GF-D8 (cell line): ENCODE results near the gene AKAP6.

ENCODE experiments used
- DNase-seq: peaks from one replicate; lab custom pipeline; 2025; lab: John Stamatoyannopoulos, UW

The AKAP6 gene

DNA sequence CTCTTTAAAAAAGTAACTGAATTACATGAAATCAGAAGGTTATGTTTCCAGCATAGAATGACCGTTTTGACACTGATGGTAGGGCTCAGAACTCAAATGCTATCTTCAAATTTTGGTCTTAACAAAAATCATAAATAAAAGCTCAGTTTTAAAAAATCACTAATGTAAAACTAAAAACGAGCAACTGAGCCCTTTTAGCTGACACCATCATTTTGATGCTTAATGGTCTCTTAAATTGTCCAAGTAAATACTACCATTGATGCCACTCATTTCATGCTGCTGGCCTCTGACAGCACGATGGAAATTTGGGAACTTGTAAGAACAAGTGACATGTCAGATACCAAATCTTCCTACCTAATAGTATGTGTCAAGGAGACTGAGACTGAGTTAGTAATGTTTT lies 205.0 kb downstream of the AKAP6 start:
- no peak for DNase-seq

DNA sequence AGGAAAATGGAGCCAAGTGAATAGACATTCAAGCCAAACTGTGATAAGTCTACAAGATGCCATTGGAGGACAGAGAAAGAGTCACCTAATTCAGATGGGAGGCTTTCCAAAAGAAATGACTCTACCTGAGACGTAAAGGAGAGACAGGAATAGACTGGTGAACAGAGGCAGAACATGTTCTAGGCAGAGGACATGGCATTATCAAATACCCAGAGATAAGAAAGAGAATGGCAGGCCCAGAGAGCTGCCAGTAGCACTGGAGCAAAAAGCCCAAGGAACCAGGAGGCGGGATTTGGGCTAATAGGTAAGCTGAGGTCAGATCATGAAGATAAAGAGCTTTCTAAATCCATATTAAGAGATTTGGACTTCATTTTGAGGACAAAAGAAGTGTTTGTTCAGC lies 207.1 kb downstream of the AKAP6 start:
- DNase-seq = no peak

DNA sequence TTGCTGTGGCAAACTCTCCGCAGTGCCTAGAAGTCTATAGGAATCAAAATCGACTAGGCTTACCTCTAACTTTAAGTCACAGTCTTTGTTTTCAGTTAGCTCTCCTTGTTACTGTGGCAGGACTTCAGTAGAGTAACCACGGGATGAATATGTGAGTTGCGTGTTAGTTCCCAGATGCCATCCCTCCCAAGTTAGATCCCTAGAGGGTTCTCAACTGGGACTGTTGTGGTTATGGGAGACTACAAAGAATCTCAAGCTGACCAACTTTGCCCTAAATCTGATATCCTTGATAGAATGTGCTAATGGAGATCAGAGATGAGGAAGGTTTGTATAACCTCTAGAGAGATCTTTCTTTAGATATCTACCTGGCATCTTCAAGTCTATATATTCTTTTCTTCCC lies 208.1 kb downstream of the AKAP6 start:
- no peak for DNase-seq

DNA sequence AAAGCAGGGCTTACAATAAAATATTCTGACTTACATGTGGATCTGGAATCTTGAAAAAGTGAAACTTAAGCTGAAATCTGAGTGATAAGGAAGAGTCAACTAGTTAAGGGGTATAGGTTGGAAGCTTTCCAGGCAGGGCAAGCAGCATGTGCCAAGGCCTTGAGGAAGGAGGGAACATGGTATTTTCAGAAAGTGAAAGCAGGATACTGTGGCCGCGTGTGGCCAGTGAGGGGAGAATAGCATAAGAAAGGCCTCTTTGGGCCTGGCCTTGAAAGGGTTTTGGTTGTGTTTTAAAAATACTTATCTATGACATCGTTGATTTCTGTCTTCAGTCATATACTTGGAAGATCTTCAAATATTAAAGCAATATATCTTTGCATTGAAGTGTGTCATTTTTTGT lies 213.4 kb downstream of the AKAP6 start:
- no peak for DNase-seq

DNA sequence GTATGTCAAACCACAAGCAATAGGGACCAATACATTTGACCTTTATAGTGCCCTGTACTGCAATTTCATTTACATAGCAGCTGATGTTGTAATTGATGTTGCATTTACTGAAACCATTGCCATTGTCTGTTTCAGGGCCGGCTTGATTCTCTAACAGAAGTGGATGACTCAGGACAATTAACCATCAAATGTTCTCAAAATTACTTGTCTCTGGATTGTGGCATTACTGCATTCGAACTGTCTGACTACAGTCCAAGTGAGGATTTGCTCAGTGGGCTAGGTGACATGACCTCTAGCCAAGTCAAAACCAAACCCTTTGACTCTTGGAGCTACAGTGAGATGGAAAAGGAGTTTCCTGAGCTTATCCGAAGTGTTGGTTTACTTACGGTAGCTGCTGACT lies 216.0 kb downstream of the AKAP6 start:
- no peak for DNase-seq

DNA sequence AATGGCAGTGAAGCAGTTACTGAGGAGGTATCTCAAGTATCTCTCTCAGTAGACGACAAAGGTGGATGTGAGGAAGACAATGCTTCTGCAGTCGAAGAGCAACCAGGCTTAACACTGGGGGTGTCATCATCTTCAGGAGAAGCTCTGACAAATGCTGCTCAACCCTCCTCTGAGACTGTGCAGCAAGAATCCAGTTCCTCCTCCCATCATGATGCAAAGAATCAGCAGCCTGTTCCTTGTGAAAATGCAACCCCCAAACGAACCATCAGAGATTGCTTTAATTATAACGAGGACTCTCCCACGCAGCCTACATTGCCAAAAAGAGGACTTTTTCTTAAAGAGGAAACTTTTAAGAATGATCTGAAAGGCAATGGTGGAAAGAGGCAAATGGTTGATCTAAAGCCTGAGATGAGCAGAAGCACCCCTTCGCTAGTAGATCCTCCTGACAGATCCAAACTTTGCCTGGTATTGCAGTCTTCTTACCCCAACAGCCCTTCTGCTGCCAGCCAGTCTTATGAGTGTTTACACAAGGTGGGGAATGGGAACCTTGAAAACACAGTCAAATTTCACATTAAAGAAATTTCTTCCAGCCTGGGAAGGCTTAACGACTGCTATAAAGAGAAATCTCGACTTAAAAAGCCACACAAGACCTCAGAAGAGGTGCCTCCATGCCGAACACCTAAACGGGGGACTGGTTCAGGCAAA lies 216.6 kb downstream of the AKAP6 start:
- no peak for DNase-seq

DNA sequence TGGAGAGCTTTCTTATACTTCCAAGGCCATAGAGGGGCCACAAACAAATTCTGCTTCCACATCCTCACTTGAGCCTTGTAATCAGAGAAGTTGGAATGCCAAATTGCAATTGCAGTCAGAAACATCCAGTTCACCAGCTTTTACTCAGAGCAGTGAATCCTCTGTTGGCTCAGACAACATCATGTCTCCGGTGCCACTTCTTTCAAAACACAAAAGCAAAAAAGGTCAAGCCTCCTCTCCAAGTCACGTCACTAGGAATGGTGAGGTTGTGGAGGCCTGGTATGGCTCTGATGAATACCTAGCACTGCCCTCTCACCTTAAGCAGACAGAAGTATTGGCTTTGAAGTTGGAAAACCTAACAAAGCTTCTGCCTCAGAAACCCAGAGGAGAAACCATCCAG lies 217.1 kb downstream of the AKAP6 start:
- no peak for DNase-seq

DNA sequence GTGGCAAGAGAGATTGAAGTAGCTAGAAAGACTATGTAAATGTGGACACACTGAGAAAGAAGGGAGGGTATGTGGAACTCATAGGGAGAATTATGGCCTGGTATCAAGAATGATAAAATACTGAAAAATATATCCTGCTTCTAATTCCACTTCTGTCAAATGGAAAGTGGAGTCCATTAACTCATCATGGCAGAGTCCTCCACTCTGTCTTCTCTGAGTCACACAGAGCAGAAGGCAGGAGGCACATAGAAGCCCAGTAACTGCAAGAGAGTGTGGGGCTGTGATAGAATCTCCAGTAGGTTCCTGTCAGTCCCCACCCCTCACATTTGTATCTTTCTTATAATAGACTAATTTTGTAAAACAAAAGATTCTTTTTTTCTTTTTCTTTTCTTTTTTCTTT lies 223.7 kb downstream of the AKAP6 start:
- no peak for DNase-seq

DNA sequence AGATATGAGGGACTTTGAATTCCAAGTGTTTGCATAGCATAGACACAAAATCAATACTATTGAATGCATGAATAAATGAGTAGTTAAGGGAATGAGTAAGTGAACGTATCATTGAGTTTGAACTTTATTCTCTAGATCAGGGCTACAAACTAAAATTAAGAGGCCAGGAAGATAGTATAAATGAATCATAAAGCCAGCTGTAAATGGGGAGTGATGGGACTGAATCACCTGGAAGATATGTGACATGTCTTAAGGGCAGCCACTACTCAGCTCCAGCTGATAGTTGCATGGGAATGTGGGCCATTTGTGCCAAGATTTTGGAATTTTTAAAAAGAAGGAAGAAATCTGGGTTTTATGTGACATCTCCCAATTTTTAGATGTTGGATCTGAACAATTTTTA lies 229.9 kb downstream of the AKAP6 start:
- DNase-seq = no peak

DNA sequence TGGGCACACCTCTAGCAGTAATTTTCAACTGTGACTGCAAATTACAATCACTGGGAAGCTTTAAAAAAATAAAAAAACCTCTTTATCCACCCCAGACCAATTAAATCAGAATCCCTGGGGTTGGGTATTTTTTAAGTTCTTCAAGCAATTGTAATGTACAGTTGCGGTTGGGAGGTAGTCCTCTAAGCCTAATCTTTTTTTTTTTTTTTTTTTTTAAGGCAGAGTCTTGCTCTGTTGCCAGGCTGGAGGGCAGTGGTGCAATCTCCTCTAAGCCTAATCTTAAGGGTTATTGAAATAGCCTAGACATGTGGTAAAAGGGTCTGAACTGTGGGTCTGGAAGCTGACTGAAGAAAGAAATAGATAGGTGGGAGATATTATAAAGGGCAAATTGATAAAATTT lies 230.5 kb downstream of the AKAP6 start:
- DNase-seq = no peak

DNA sequence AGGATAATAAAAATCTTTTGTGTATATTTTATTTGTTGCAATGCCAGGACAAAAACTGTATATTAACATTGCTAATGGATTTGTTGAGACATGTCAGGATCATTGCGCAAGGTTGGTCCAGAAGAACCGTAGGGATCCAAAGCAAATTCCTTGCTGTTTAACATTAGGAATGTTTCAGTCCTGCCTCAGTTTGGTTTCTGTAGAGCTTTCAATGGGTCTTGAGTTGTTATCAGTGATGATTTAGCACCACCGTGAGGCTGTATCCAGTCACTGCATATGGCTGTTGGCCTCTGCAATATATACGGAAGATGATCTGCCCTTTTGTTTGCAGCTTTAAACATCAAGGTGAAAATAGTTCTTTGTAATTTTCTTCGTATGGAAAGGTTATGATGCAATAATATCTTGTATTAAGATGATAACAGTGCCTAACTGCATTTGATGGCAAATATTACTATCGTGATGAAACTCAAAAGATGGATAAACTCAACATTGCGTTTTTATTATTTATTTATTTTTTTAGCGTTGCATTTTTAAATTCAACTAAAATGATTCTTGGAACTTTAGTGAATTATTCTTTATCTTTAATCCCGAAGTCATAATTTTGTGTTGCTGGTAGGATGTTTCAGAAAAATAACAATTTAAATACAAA lies 231.2 kb downstream of the AKAP6 start:
- peak; percentile 12 for DNase-seq

DNA sequence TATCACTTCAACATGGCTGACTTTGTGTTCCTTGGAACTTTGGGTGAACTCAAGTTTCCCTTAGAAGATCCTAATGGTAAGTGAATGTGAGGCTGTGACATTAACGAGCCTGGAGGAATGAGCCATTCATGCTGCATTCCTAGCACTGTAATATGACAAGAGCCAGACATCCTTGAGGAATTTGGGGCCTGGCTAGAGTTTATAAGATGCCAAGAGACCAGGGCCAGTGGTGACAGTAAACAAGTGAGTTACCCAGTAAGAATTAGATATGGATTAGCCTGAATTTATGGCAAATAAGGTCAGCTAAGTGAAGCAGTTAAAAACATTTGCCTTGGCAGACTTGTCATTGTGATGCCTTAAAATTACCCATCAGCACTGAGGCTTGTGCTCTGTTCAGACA lies 232.4 kb downstream of the AKAP6 start:
- DNase-seq = no peak

DNA sequence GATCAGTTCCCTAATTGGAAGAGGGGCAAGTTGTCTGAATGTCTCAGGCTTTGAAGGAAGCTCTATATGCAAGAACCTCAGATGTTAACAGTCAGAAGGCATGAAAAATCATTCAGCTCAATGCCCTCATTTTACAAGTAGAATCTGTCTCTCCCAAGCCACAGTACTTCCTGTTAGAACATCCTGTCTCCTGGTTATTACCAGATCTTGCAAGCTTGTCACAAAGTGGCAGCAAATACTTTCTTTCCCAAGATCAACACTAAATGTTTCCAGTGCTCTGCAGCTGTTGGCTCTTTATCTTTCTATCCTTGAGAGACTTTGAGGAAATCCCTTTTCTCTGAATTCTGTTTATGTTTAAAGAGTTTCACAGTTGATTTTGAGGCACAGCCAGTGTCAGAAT lies 235.5 kb downstream of the AKAP6 start:
- peak; percentile 14 for DNase-seq

DNA sequence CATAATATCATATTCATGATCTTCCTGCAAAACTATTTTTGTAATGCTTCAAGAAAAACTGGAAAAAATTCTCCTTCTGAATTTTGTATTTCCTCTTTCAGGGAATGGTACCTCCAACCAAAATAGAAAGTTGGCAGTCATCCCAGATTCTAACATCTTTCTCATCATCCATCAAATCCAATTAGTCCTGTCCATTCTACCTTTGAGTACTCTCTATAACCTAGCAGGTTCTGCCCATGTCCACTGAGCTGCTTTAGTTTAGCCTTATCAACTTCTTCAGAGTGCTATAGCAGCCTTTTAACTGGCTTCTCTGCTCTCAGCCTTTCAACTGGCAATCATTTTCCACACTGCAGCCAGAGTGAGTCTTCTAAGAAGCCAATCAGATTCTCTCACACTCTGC lies 236.2 kb downstream of the AKAP6 start:
- no peak for DNase-seq

DNA sequence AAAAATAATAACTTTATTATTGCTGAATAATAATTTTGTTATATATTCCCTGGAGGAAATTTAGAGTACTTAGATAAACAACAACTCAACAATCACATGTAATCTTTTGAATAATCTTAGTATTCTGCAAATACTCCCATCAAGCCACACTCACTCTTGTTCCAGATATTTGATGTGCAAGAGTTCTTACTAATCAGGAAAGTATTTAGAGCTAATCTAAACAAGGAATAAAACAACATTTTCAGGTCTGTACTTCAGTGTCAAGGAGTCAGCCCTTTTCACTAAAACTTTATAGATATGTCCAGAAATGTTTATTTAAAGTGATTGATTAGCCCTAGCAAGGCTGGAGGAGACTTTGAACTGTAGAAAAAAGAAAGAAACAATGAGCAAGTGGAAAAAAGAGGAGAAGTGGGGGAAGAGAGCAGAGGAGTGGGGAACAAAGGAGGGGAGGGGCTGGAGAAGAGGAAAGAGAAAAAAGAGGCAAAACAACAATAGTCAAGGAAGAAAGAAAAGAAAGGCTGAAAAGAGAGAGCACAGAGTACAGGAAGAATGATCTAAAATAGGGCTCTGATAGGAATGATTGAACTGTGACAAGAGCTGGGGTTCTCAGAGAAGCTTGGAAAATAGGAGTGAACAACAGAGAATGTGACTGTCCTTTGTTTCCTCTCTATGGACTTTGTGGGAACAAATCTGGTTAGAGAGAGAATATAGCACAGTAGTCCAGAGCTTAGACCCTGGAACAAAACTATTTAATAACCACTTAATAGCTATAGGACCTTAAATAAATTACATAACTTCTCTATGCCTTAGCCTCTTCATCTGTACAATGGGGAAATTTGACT lies 238.7 kb downstream of the AKAP6 start:
- DNase-seq = no peak

DNA sequence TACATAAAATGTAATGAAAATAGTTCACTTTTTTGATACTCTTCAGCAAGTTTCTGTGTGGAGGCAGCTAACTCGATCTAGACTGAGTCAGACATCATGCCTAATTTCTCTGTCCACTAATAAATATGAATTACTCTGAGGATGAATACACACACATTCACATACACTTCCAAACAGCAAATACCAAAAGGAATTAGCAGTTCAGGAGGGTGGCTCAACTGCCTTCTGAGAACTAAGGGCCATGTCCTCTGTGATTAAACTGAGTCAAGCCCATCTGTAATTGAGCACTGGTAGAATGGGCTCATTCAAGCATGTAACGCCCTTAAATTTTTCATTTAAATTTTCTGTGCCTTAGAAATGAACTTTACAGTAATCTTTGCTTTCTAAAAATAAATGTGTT lies 242.5 kb downstream of the AKAP6 start:
- DNase-seq = no peak

DNA sequence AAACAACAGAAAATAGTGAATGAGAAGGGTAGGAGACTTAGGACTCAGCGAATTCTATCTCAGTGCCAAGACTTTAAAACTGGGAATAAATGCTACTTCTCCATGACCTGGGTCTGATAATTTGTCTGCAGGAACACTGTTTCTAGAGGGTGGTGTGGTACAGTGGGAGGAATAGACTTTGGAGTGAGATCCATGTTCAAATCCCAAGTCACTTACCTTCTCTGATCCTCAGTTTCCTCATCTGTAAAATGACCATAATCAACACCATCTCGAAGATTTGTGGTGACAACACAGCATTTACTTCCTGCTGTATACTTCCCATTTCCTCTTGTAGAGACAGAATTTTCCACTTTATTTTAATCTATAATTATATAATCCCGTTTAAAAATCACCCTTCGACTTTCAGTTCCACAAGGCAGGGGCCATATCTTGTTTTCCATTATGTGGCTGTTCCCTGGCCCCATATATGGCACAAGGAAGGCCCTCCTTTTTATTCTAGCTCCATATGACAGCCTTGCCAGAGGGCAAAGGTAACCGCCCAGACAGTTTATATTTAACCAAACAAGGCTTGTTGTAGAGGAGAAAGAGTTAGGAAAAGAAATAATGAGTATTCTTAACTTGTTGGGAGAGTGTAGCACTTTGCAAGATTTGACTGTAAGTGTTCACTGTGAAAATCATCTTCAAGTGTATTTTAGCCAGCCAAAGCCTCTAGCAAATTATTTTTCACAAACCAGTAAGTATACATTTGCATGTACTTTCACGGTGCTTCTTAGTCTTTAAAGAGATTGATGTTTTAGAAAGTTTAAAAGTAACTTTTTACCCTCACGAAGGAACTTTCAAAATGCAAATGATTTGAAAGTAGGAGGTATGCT lies 243.1 kb downstream of the AKAP6 start:
- DNase-seq = no peak

DNA sequence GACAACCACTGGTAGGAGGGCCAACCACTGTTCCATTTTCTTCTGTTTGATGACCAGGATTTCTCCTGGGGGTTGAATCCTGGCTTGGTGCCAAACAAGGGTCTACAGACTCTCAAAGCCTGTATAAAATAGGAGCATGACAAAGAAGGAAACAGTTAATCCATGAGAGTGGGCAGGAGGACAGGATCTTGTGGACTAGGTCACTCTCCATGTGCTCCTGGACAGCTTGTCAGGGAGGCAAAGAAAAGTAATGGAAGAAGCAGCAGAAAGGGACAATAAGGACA lies 243.7 kb downstream of the AKAP6 start:
- no peak for DNase-seq

DNA sequence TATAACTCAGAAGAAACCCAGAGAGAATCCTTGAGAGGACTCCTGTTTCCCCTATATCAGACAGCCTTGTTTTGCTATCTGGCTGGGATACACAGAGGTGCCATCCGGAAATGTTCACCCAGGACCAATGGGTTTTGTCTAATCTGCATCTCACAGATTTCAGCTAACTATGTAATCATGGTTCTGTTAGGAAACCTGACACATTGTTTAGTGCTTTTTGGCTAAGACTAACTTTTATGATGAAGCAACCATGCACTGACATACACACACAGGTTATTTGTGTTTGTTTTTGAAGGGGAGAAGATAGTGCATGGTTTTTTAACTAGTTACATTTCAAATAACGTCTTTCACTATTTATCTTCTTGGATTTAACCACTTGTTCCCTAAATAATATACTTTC lies 245.2 kb downstream of the AKAP6 start:
- DNase-seq = no peak

DNA sequence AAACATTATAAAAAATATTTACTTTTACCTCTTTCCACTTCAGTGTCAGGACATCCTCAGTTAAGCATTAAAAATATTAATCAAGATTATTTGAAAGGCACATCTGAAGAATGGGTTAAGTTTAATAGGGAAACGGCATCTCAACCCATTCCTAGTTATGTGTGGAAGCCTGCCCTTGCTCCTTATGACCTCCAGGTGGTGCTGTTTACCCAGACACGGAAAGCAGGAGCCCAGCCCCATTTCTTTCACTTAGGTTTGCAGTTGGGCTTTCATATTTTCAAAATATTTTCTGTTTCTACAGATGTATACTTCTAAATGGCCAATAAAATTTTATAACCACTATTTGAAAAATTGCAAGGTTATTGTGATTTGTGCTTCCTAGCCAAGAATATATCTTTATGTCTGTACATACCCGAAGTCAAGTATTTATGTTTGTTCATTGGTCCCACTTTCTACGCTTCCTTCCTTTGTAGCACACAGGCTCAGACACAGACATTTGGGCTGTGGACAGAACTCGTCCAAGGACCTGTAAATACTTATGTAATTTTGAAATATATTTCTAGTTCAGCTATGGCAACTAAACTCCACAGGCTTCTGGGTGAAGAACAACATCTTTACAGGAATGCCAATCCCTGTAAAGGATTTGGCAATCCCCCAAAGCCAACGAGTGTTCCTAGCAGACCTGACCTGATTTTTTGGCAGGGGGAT lies 247.1 kb downstream of the AKAP6 start:
- DNase-seq = no peak

DNA sequence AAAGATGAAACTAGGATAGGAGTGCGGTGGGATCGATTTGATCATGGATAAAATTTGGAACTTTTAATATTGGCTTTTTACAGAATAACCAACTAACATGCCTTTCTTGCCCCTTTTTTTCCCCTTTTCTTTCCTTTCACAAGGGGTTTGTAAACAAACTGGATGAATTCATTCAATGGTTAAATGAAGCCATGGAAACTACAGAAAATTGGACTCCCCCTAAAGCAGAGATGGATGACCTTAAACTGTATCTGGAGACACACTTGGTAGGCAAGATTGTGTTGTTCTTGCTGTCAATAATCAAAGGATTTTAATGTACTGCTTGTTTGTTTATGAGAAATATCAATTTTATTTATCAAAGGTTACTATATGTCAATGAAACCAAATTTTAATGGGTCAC lies 247.9 kb downstream of the AKAP6 start:
- no peak for DNase-seq

DNA sequence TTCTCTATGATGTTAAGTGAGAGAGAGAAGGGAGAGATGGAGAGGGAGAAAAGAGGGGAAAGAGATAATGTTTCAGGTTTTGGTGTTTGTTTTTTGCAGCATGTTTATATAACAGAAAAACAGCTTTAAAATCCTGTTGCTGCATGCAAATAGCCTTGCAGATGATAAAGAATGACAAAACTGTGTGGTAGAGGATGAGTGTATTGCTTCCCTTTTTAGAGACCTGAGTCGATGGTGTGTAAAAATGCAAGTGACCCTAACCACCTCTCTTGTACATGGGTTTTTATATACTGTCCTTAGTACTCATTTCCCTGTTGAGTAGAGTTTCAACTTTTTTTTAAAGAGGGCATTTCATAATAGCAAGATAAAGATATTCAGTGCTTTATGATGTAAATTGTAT lies 249.1 kb downstream of the AKAP6 start:
- no peak for DNase-seq
